Measurements from ENCODE around the gene LRRC26. TPM values are rescaled to one million over a fixed set of nuclear protein-coding genes. Genes with fewer than 3 reads are reported as not detected.

Gene LRRC26
- total RNA-seq, 1 experiment from 2014 or later: not detected

- H3K4me1 Mint-ChIP-seq (ENCODE audit: insufficient read depth, unreplicated experiment): no peaks in the 10 kb centered on the region
- no peak for TF ChIP-seq CTCF (IDR thresholded peaks at IDR 0.05; ENCODE audit: unreplicated experiment)
- peaks cover 14% of the 10 kb centered on the region for H3K27me3 Mint-ChIP-seq (ENCODE audit: insufficient read depth, unreplicated experiment)
- BruUV-seq (replicated peaks): no TSS peak
- no peaks in the 10 kb centered on the region for H3K9me3 Mint-ChIP-seq (ENCODE audit: unreplicated experiment)
- ChIA-PET POLR2A (interaction anchor here (0.5 kb wide), 1 partner anchor 15 kb away, joined by 3 read pairs; no protein-coding TSS in a partner anchor), CTCF (no interaction called here)
- H3K36me3 Mint-ChIP-seq (ENCODE audit: insufficient read depth, unreplicated experiment): no peaks in the 10 kb centered on the region
- DNase-seq (ENCODE audit: unreplicated experiment): no peak
- no peak overlapping the region for H3K4me3 Mint-ChIP-seq (ENCODE audit: unreplicated experiment)
- H3K27ac Mint-ChIP-seq (ENCODE audit: low read depth, unreplicated experiment): no peak overlapping the region
- intact Hi-C loops (cut with micrococcal nuclease): no loop called here
Observed at GRCh38 chr9:137145731-137146526, 23.9 kb downstream of the LRRC26 start.

GRCh38 chr9:137143459-137143858, 26.4 kb downstream of the LRRC26 start:
- H3K4me3 Mint-ChIP-seq (ENCODE audit: unreplicated experiment): no peak overlapping the region
- TF ChIP-seq CTCF (IDR thresholded peaks at IDR 0.05; ENCODE audit: unreplicated experiment): no peak
- intact Hi-C loops (cut with micrococcal nuclease): no loop called here
- ChIA-PET POLR2A (no interaction called here), CTCF (interaction anchor here (0.6 to 0.7 kb wide), 2 partner anchors 10 to 195 kb away, joined by 3 to 5 read pairs; no protein-coding TSS in a partner anchor)
- no peaks in the 10 kb centered on the region for H3K36me3 Mint-ChIP-seq (ENCODE audit: insufficient read depth, unreplicated experiment)
- no peak overlapping the region for H3K27ac Mint-ChIP-seq (ENCODE audit: low read depth, unreplicated experiment)
- H3K27me3 Mint-ChIP-seq (ENCODE audit: insufficient read depth, unreplicated experiment): peaks cover 15% of the 10 kb centered on the region
- no peaks in the 10 kb centered on the region for H3K4me1 Mint-ChIP-seq (ENCODE audit: insufficient read depth, unreplicated experiment)
- no TSS peak for BruUV-seq (replicated peaks)
- no peak for DNase-seq (ENCODE audit: unreplicated experiment)
- no peaks in the 10 kb centered on the region for H3K9me3 Mint-ChIP-seq (ENCODE audit: unreplicated experiment)

GRCh38 chr9:137141976-137142936, 27.6 kb downstream of the LRRC26 start:
- no peaks in the 10 kb centered on the region for H3K9me3 Mint-ChIP-seq (ENCODE audit: unreplicated experiment)
- H3K27me3 Mint-ChIP-seq (ENCODE audit: insufficient read depth, unreplicated experiment): peaks cover 25% of the 10 kb centered on the region
- TF ChIP-seq CTCF (IDR thresholded peaks at IDR 0.05; ENCODE audit: unreplicated experiment): no peak
- H3K4me1 Mint-ChIP-seq (ENCODE audit: insufficient read depth, unreplicated experiment): no peaks in the 10 kb centered on the region
- no peak overlapping the region for H3K27ac Mint-ChIP-seq (ENCODE audit: low read depth, unreplicated experiment)
- intact Hi-C loops (cut with micrococcal nuclease): no loop called here
- ChIA-PET POLR2A (interaction anchor here (0.5 to 1.0 kb wide), 2 partner anchors 62 to 99 kb away, joined by 3 to 4 read pairs; partner anchors contain the start of gene TUBB4B), CTCF (no interaction called here)
- H3K4me3 Mint-ChIP-seq (ENCODE audit: unreplicated experiment): no peak overlapping the region
- DNase-seq (ENCODE audit: unreplicated experiment): no peak
- no TSS peak for BruUV-seq (replicated peaks)
- no peaks in the 10 kb centered on the region for H3K36me3 Mint-ChIP-seq (ENCODE audit: insufficient read depth, unreplicated experiment)
